Liver (tissue), 9 donors: Measurements from ENCODE around the gene SLC36A1. TPM values are rescaled to one million over a fixed set of nuclear protein-coding genes. Genes with fewer than 3 reads are reported as not detected.
"Not testable (repeated sequence)": the region's sequence is repeated elsewhere in the genome, so short reads cannot be mapped to it uniquely, and the experiment has no call there.

Experiments
- DNase-seq: peaks from one replicate; pipeline ENCODE4 v3.0.0-alpha.2; 2017; ENCODE audit warnings: low spot score
- H3K27ac ChIP-seq, 2 donors: one replicate each; pipeline ENCODE4 v1.7.0; 2013; ENCODE audit warnings: inconsistent platforms in 2 of 2, low read length in 2 of 2, control low read depth in 1 of 2, low read depth in 1 of 2, mild to moderate bottlenecking in 1 of 2
- H3K27me3 ChIP-seq, 4 donors: one replicate each; pipeline versions ENCODE4 v1.6.1 to v1.7.0; 2013; ENCODE audit warnings: low read length in 3 of 4, inconsistent platforms in 1 of 4, mild to moderate bottlenecking in 1 of 4, moderate library complexity in 1 of 4; ENCODE audit not compliant: control insufficient read depth in 4 of 4, insufficient read depth in 4 of 4
- H3K36me3 ChIP-seq, 4 donors: one replicate each; pipeline versions ENCODE4 v1.6.1 to v1.7.0; 2013; ENCODE audit warnings: low read length in 3 of 4, mild to moderate bottlenecking in 3 of 4, low read depth in 1 of 4, moderate library complexity in 1 of 4; ENCODE audit not compliant: control insufficient read depth in 4 of 4, insufficient read depth in 3 of 4
- H3K4me1 ChIP-seq, 4 donors: one replicate each; pipeline versions ENCODE4 v1.6.1 to v1.7.0; 2013; ENCODE audit warnings: low read length in 3 of 4, mild to moderate bottlenecking in 3 of 4, moderate library complexity in 1 of 4; ENCODE audit not compliant: control insufficient read depth in 4 of 4, insufficient read depth in 4 of 4
- H3K4me3 ChIP-seq, 3 donors: one replicate each; pipeline versions ENCODE4 v1.6.1 to v1.7.0; 2013; ENCODE audit warnings: low read length in 3 of 3, control low read depth in 1 of 3, low read depth in 1 of 3, mild to moderate bottlenecking in 1 of 3
- H3K9ac ChIP-seq, 2 donors: one replicate each; pipeline ENCODE4 v1.7.0; 2013; ENCODE audit warnings: low read length in 2 of 2, mild to moderate bottlenecking in 2 of 2, moderate library complexity in 2 of 2, control low read depth in 1 of 2, low read depth in 1 of 2
- H3K9me3 ChIP-seq, 4 donors: one replicate each; pipeline versions ENCODE4 v1.6.1 to v1.7.0; 2013; ENCODE audit warnings: low read length in 3 of 4; ENCODE audit not compliant: control insufficient read depth in 4 of 4
- CTCF ChIP-seq: fragments of 150-350 bp; IDR thresholded peaks from 2 replicates; pipeline ENCODE4 v1.5.1; 2017; ENCODE audit warnings: improper control_type of control experiment, low read depth, low read length; ENCODE audit not compliant: missing input control
- HNF4A ChIP-seq, 2 donors: conservative IDR thresholded peaks; 2 replicates each; pipeline ENCODE4 v1.6.1; 2016; ENCODE audit warnings: antibody characterized with exemption in 2 of 2, mild to moderate bottlenecking in 2 of 2
- HNF4G ChIP-seq: IDR thresholded peaks from 2 replicates; pipeline ENCODE4 v1.6.1; 2016; ENCODE audit warnings: antibody characterized with exemption
- MAX ChIP-seq: IDR thresholded peaks from 2 replicates; pipeline ENCODE4 v1.6.1; 2016; ENCODE audit warnings: antibody characterized with exemption
- RAD21 ChIP-seq, 2 donors: IDR thresholded peaks; 2 replicates each; pipeline ENCODE4 v1.6.1; 2016; ENCODE audit warnings: antibody characterized with exemption in 2 of 2, mild to moderate bottlenecking in 2 of 2
- REST ChIP-seq: IDR thresholded peaks from 2 replicates; pipeline ENCODE4 v1.6.1; 2016; ENCODE audit warnings: antibody characterized with exemption, mild to moderate bottlenecking
- WGBS: extraction: QIAGEN DNeasy Blood & Tissue Kit; methylation state at CpG from one replicate; pipeline ENCODE4 v1.1.7; 2013; 5-methylcytosine and 5-hydroxymethylcytosine counted together
- polyA plus RNA-seq, 2 donors: library from polyadenylated mRNA; stranded (reverse) in 1 of 2; unstranded in 1 of 2; fragments of 200-250 nt in 1 of 2; fragments of >200 nt in 1 of 2; fragmentation: Nextera tagmentation in 1 of 2; extraction: Ambion mirVana in 1 of 2; gene quantifications; one replicate each; pipeline versions ENCODE4 v1.2.1 to v1.2.3, GENCODE V29; 2013 to 2015
- total RNA-seq, 2 donors: library from RNA; depleted of rRNA; stranded (reverse); fragments of >200 nt; gene quantifications; one replicate each; pipeline ENCODE4 v1.2.3, GENCODE V29; 2014
- TF ChIP-seq, protein P1 (sequence below): IDR thresholded peaks from 2 replicates; pipeline ENCODE4 v1.6.1; 2016; ENCODE audit warnings: antibody characterized with exemption
- donor health status: healthy.
- donor health status: healthy.
- donor health status: healthy.
- donor health status: healthy.
- donor health status: healthy.

SLC36A1 gene
- total and polyA plus RNA-seq, 4 donors: 1.6 to 18.8 (median 3.4) TPM

- no peak overlapping the region for H3K4me3 ChIP-seq
- TF ChIP-seq REST: no peak
- H3K27ac ChIP-seq: no peak overlapping the region
- no peaks in the 10 kb centered on the region for H3K36me3 ChIP-seq
- no peaks in the 10 kb centered on the region for H3K9me3 ChIP-seq
- DNase-seq: no peak
- no peaks in the 10 kb centered on the region for H3K4me1 ChIP-seq
- H3K9ac ChIP-seq: no peak overlapping the region
- peaks cover 0 to 6% (median 0%) of the 10 kb centered on the region in 4 donors for H3K27me3 ChIP-seq
- 35% methylated on average over 8 of the region's 8 CpGs for WGBS
Measured at GRCh38 chr5:151424892-151425523, 22.4 kb upstream of the SLC36A1 start.

DNA sequence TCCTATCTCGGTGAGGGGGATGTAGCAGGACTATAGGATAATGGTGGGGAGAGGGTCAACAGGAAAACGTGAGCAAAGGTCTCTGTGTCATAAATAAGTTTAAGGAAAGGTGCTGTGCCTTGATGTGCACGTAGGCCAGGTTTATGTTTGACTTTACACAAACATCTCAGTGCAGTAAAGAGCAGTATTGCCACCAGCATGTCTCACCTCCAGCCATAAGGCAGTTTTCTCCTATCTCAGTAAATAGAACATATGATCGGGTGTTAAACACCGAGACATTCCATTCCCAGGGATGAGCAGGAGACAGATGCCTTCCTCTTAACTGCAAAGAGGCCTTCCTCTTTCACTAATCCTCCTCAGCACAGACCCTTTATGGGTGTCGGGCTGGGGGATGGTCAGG is 21.1 kb upstream of the SLC36A1 start:
- not testable (repeated sequence) for H3K27me3 ChIP-seq, H3K9ac ChIP-seq, H3K9me3 ChIP-seq, H3K27ac ChIP-seq, H3K4me3 ChIP-seq, H3K4me1 ChIP-seq, DNase-seq, H3K36me3 ChIP-seq
- 47% methylated on average over 6 of the region's 6 CpGs for WGBS

- Histone ChIP-seq H3K27ac (no peak overlapping the region), H3K9me3 (no peaks in the 10 kb centered on the region), H3K27me3 (peaks cover 0 to 6% (median 0%) of the 10 kb centered on the region in 4 donors), H3K9ac (no peak overlapping the region), H3K36me3 (no peaks in the 10 kb centered on the region), H3K4me1 (no peaks in the 10 kb centered on the region), H3K4me3 (no peak overlapping the region)
- TF ChIP-seq MAX (no peak), HNF4G (no peak)
- TF ChIP-seq, protein P1, sequence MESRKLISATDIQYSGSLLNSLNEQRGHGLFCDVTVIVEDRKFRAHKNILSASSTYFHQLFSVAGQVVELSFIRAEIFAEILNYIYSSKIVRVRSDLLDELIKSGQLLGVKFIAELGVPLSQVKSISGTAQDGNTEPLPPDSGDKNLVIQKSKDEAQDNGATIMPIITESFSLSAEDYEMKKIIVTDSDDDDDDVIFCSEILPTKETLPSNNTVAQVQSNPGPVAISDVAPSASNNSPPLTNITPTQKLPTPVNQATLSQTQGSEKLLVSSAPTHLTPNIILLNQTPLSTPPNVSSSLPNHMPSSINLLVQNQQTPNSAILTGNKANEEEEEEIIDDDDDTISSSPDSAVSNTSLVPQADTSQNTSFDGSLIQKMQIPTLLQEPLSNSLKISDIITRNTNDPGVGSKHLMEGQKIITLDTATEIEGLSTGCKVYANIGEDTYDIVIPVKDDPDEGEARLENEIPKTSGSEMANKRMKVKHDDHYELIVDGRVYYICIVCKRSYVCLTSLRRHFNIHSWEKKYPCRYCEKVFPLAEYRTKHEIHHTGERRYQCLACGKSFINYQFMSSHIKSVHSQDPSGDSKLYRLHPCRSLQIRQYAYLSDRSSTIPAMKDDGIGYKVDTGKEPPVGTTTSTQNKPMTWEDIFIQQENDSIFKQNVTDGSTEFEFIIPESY: no peak
- WGBS: 82% methylated on average over 2 of the region's 2 CpGs
- DNase-seq: no peak
Measured at GRCh38 chr5:151427258-151427657, 20.1 kb upstream of the SLC36A1 start.

GRCh38 chr5:151430731-151431130 is 16.7 kb upstream of the SLC36A1 start:
- Histone ChIP-seq H3K9me3 (peaks cover 0 to 3% (median 0%) of the 10 kb centered on the region in 4 donors), H3K4me3 (no peak overlapping the region), H3K36me3 (no peaks in the 10 kb centered on the region), H3K9ac (no peak overlapping the region), H3K27me3 (peaks cover 0 to 3% (median 0%) of the 10 kb centered on the region in 4 donors), H3K4me1 (no peaks in the 10 kb centered on the region), H3K27ac (no peak overlapping the region)
- TF ChIP-seq CTCF (no peak), RAD21 (IDR thresholded peaks at IDR 0.05) (no peak), HNF4A (conservative IDR thresholded peaks at IDR 0.05) (no peak)
- DNase-seq: no peak
- WGBS: 99% methylated on average over 1 of the region's 1 CpG
